PC-9 (cell line): ENCODE measurements around the gene PPP2R2B. TPM values are rescaled to one million over a fixed set of nuclear protein-coding genes. Genes with fewer than 3 reads are reported as not detected.

Experiments used
- BruUV-seq: library from RNA; stranded (reverse); fragments of 400-500 nt; replicated peaks from 2 replicates; lab custom pipeline; 2021; lab: Mats Ljungman, UMichigan
- CTCF ChIA-PET: fragments of 300-600 bp; sonication (Branson Sonifier 250); formaldehyde crosslinking; loops from one replicate; lab custom pipeline; 2022; ENCODE audit warnings: antibody characterized with exemption; lab: Charles Lee
- POLR2A ChIA-PET: fragments of 300-600 bp; sonication (Branson Sonifier 250); formaldehyde crosslinking; loops from one replicate; lab custom pipeline; 2022; ENCODE audit warnings: antibody characterized with exemption; ENCODE audit not compliant: unreplicated experiment; lab: Charles Lee
- DNase-seq, 2 experiments: peaks; one replicate each; pipeline versions ENCODE4 v3.0.0 to v3.0.0-alpha.2; 2015 to 2022; ENCODE audit warnings: mixed read lengths in 1 of 2
- H2AFZ ChIP-seq: fragments of 200-600 bp; sonication (generic); 2 replicates; pipeline ENCODE4 v1.8.1; 2017; ENCODE audit warnings: antibody characterized with exemption
- H3F3A ChIP-seq: fragments of 200-600 bp; sonication (generic); 2 replicates; pipeline ENCODE4 v1.8.1; 2017; ENCODE audit warnings: antibody characterized with exemption, mild to moderate bottlenecking, low read depth; ENCODE audit not compliant: insufficient read depth
- H3K27ac ChIP-seq: fragments of 200-600 bp; sonication (generic); 2 replicates; pipeline ENCODE4 v1.6.1; 2016; ENCODE audit warnings: mixed run types
- H3K27me3 ChIP-seq: fragments of 200-600 bp; sonication (generic); 2 replicates; pipeline ENCODE4 v1.6.1; 2016; ENCODE audit warnings: low read depth, mixed run types; ENCODE audit not compliant: insufficient read depth
- H3K36me3 ChIP-seq: fragments of 200-600 bp; sonication (generic); 2 replicates; pipeline ENCODE4 v1.6.1; 2016; ENCODE audit warnings: low read depth, mixed run types
- H3K4me1 ChIP-seq: fragments of 200-600 bp; sonication (generic); replicated peaks from 2 replicates; pipeline ENCODE4 v1.6.1; 2016; ENCODE audit warnings: mixed run types; ENCODE audit not compliant: insufficient read depth
- H3K4me2 ChIP-seq: fragments of 200-600 bp; sonication (generic); 2 replicates; pipeline ENCODE4 v1.6.1; 2017; ENCODE audit warnings: mixed run types
- H3K4me3 ChIP-seq: fragments of 200-600 bp; sonication (generic); 2 replicates; pipeline ENCODE4 v1.6.1; 2016; ENCODE audit warnings: mixed run types
- H3K79me2 ChIP-seq: fragments of 200-600 bp; sonication (generic); 2 replicates; pipeline ENCODE4 v1.6.1; 2017; ENCODE audit warnings: low read depth, mixed run types
- H3K9me2 ChIP-seq: fragments of 200-600 bp; sonication (generic); 2 replicates; pipeline ENCODE4 v1.8.1; 2017; ENCODE audit warnings: mild to moderate bottlenecking; ENCODE audit not compliant: insufficient read depth
- H3K9me3 ChIP-seq: fragments of 200-600 bp; sonication (generic); 2 replicates; pipeline ENCODE4 v1.8.1; 2016; ENCODE audit warnings: low read depth; ENCODE audit not compliant: insufficient read depth
- H4K20me1 ChIP-seq: fragments of 200-600 bp; sonication (generic); 2 replicates; pipeline ENCODE4 v1.8.1; 2017; ENCODE audit not compliant: insufficient read depth
- CTCF ChIP-seq: fragments of 200-600 bp; sonication (generic); conservative IDR thresholded peaks from 2 replicates; pipeline ENCODE4 v1.6.1; 2017; ENCODE audit warnings: mixed run types, antibody characterized with exemption, mild to moderate bottlenecking, moderate library complexity
- EZH2 ChIP-seq: fragments of 200-600 bp; sonication (generic); IDR thresholded peaks from 2 replicates; pipeline ENCODE4 v1.8.0; 2017; ENCODE audit warnings: antibody characterized with exemption, low read depth
- intact Hi-C: fragments of 100-400 bp; cut with micrococcal nuclease; formaldehyde crosslinking; loops from one replicate; pipeline ENCODE4 v1.10.0; 2022; ENCODE audit not compliant: unreplicated experiment
- total RNA-seq: library from RNA; stranded (reverse); gene quantifications from 2 replicates; pipeline ENCODE4 v1.2.3, GENCODE V29; 2021

The PPP2R2B gene
- total RNA-seq, 1 experiment from 2014 or later, result not detected

- ChIA-PET CTCF (no interaction called here), POLR2A (no interaction called here)
- no peaks in the 10 kb centered on the region for H3K4me1 ChIP-seq
- H3K4me3 ChIP-seq, result no peak overlapping the region
- H4K20me1 ChIP-seq, result no peaks in the 10 kb centered on the region
- H3K4me2 ChIP-seq, result no peak overlapping the region
- no peaks in the 10 kb centered on the region for H3K79me2 ChIP-seq
- H3K9me3 ChIP-seq, result no peaks in the 10 kb centered on the region
- TF ChIP-seq EZH2 (no peak), CTCF (no peak)
- H2AFZ ChIP-seq, result no peak overlapping the region
- no TSS peak for BruUV-seq
- intact Hi-C loops, result no loop called here
- no peaks in the 10 kb centered on the region for H3K9me2 ChIP-seq
- no peaks in the 10 kb centered on the region for H3K36me3 ChIP-seq
- DNase-seq, result no peak
- H3F3A ChIP-seq, result no peaks in the 10 kb centered on the region
- no peak overlapping the region for H3K27ac ChIP-seq
- H3K27me3 ChIP-seq, result peaks cover 17% of the 10 kb centered on the region
Measured at GRCh38 chr5:146880966-146881365, 2.4 kb upstream of the PPP2R2B start.

- CTCF ChIA-PET, result no interaction called here
- Histone ChIP-seq H3K9me2 (no peaks in the 10 kb centered on the region), H3K36me3 (no peaks in the 10 kb centered on the region), H3K79me2 (no peaks in the 10 kb centered on the region), H2AFZ (no peak overlapping the region), H4K20me1 (no peaks in the 10 kb centered on the region), H3K4me1 (no peaks in the 10 kb centered on the region), H3K27ac (no peak overlapping the region), H3K4me3 (no peak overlapping the region), H3K4me2 (no peak overlapping the region), H3K9me3 (no peaks in the 10 kb centered on the region), H3K27me3 (peaks cover 23% of the 10 kb centered on the region), H3F3A (no peaks in the 10 kb centered on the region)
- POLR2A ChIA-PET, result no interaction called here
- no TSS peak for BruUV-seq
- TF ChIP-seq EZH2, result no peak
- no peak for TF ChIP-seq CTCF
- intact Hi-C loops, result no loop called here
- no peak for DNase-seq
Measured at GRCh38 chr5:146877783-146878475, 628 bp downstream of the PPP2R2B start.

DNA sequence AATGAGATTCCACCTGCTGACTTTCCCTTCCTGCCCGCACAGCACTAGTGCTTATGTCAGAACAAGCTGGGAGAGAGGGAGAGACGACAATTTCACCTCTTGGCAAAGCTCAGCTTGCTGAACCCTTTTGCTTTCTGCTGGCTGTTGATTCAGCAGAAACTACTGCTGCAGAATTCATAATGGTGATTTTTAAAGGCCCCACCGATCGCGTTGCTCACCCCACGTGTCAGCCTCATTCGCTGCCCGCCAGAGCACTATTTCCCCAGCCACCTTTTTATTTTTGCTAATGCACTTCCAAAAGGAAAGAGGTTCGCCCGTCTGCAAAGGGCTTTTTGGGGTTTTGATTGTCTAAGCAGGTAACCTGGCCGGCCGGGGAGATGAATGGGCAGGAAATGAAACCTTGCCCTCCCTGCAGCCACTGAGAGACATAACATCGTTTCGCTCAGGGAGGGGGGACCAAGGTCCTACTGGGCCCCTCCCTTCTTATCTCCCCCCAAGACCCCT is 1.3 kb downstream of the PPP2R2B start:
- no peaks in the 10 kb centered on the region for H4K20me1 ChIP-seq
- no peaks in the 10 kb centered on the region for H3K9me2 ChIP-seq
- intact Hi-C loops, result no loop called here
- no peak overlapping the region for H3K4me2 ChIP-seq
- H2AFZ ChIP-seq, result no peak overlapping the region
- no peaks in the 10 kb centered on the region for H3K9me3 ChIP-seq
- CTCF ChIA-PET, result no interaction called here
- no peaks in the 10 kb centered on the region for H3K79me2 ChIP-seq
- H3K27me3 ChIP-seq, result peaks cover 26% of the 10 kb centered on the region
- BruUV-seq, result no TSS peak
- no peak overlapping the region for H3K4me3 ChIP-seq
- no peaks in the 10 kb centered on the region for H3F3A ChIP-seq
- DNase-seq, result no peak
- no peaks in the 10 kb centered on the region for H3K36me3 ChIP-seq
- POLR2A ChIA-PET, result no interaction called here
- H3K4me1 ChIP-seq, result no peaks in the 10 kb centered on the region
- H3K27ac ChIP-seq, result no peak overlapping the region
- TF ChIP-seq CTCF (no peak), EZH2 (no peak)
